Fibroblast of lung (primary cell): ENCODE data around the gene EBPL.

Source experiments
- EZH2 ChIP-seq: IDR thresholded peaks from 2 replicates; pipeline ENCODE4 v1.5.1; 2012; ENCODE audit warnings: low read length, control low read depth, mild to moderate bottlenecking; ENCODE audit errors: missing control alignments
- TF ChIP-seq, protein P1 (sequence below), 2 donors: IDR thresholded peaks in 1 of 2; conservative IDR thresholded peaks in 1 of 2; 1 replicate in 1 of 2; 2 replicates in 1 of 2; pipeline ENCODE4 v1.5.1; 2011 to 2012; ENCODE audit warnings: low read length in 2 of 2, control low read depth in 1 of 2, inconsistent platforms in 1 of 2, low read depth in 1 of 2, mild to moderate bottlenecking in 1 of 2

- TF ChIP-seq, protein P1, sequence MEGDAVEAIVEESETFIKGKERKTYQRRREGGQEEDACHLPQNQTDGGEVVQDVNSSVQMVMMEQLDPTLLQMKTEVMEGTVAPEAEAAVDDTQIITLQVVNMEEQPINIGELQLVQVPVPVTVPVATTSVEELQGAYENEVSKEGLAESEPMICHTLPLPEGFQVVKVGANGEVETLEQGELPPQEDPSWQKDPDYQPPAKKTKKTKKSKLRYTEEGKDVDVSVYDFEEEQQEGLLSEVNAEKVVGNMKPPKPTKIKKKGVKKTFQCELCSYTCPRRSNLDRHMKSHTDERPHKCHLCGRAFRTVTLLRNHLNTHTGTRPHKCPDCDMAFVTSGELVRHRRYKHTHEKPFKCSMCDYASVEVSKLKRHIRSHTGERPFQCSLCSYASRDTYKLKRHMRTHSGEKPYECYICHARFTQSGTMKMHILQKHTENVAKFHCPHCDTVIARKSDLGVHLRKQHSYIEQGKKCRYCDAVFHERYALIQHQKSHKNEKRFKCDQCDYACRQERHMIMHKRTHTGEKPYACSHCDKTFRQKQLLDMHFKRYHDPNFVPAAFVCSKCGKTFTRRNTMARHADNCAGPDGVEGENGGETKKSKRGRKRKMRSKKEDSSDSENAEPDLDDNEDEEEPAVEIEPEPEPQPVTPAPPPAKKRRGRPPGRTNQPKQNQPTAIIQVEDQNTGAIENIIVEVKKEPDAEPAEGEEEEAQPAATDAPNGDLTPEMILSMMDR (conservative IDR thresholded peaks at IDR 0.05 in 1 of 2, IDR thresholded peaks at IDR 0.05 in 1 of 2; ENCODE audit: low read depth in 1 of 2, low read length in 2 of 2): no peak
- no peak for TF ChIP-seq EZH2
These were observed 41.3 kb downstream of the EBPL start for GRCh38 chr13:49649963-49650312.
